ENCODE results near the gene CYFIP2. TPM values are rescaled to one million over a fixed set of nuclear protein-coding genes. Genes with fewer than 3 reads are reported as not detected.

Gene CYFIP2
- polyA plus RNA-seq, 1 experiment = 4.4 TPM

- ChIA-PET POLR2A (no interaction called here), CTCF (interaction anchor here (1.1 to 5.4 kb wide), 3 partner anchors 10 to 118 kb away, joined by 3 to 20 read pairs (median 3); no protein-coding TSS in a partner anchor)
- no peak for DNase-seq (ENCODE audit: low read depth)
- H3K36me3 ChIP-seq (ENCODE audit: control insufficient read depth, insufficient read depth, low read length) = no peaks in the 10 kb centered on the region; the same call in 1 of the 2 replicates
- no peak overlapping the region for H3K4me3 ChIP-seq (ENCODE audit: low read depth, low read length)
- no peak for TF ChIP-seq CTCF (IDR thresholded peaks at IDR 0.05; ENCODE audit: insufficient read depth, low read depth, low read length)
- H3K27me3 ChIP-seq (ENCODE audit: control insufficient read depth, insufficient read depth, low read length) = no peaks in the 10 kb centered on the region
Observed at GRCh38 chr5:157357823-157358222, 91.9 kb downstream of the CYFIP2 start.

GRCh38 chr5:157358871-157359270, 92.9 kb downstream of the CYFIP2 start:
- no peaks in the 10 kb centered on the region for H3K27me3 ChIP-seq (ENCODE audit: control insufficient read depth, insufficient read depth, low read length)
- POLR2A ChIA-PET = no interaction called here
- H3K36me3 ChIP-seq (ENCODE audit: control insufficient read depth, insufficient read depth, low read length) = no peaks in the 10 kb centered on the region; the same call in 1 of the 2 replicates
- TF ChIP-seq CTCF (IDR thresholded peaks at IDR 0.05; ENCODE audit: insufficient read depth, low read depth, low read length) = no peak
- DNase-seq (ENCODE audit: low read depth) = no peak
- H3K4me3 ChIP-seq (ENCODE audit: low read depth, low read length) = no peak overlapping the region
- CTCF ChIA-PET = interaction anchor here (1.6 to 5.4 kb wide), 2 partner anchors 16 to 111 kb away, joined by 3 to 20 read pairs; no protein-coding TSS in a partner anchor

GRCh38 chr5:157359356-157360055, 93.6 kb downstream of the CYFIP2 start:
- H3K4me3 ChIP-seq (ENCODE audit: low read depth, low read length) = no peak overlapping the region
- CTCF ChIA-PET = interaction anchor here (1.2 to 5.4 kb wide), 4 partner anchors 11 to 111 kb away, joined by 3 to 20 read pairs (median 3); no protein-coding TSS in a partner anchor
- TF ChIP-seq CTCF (IDR thresholded peaks at IDR 0.05; ENCODE audit: insufficient read depth, low read depth, low read length) = no peak
- no peaks in the 10 kb centered on the region; the same call in 1 of the 2 replicates for H3K36me3 ChIP-seq (ENCODE audit: control insufficient read depth, insufficient read depth, low read length)
- POLR2A ChIA-PET = no interaction called here
- H3K27me3 ChIP-seq (ENCODE audit: control insufficient read depth, insufficient read depth, low read length) = no peaks in the 10 kb centered on the region
- DNase-seq (ENCODE audit: low read depth) = no peak

- POLR2A ChIA-PET = no interaction called here
- DNase-seq (ENCODE audit: low read depth) = no peak
- Histone ChIP-seq H3K4me3 (ENCODE audit: low read depth, low read length) (no peak overlapping the region), H3K36me3 (ENCODE audit: control insufficient read depth, insufficient read depth, low read length) (no peaks in the 10 kb centered on the region; the same call in 1 of the 2 replicates), H3K27me3 (ENCODE audit: control insufficient read depth, insufficient read depth, low read length) (no peaks in the 10 kb centered on the region)
- TF ChIP-seq CTCF (IDR thresholded peaks at IDR 0.05; ENCODE audit: insufficient read depth, low read depth, low read length) = no peak
- CTCF ChIA-PET = interaction anchor here (1.1 to 2.4 kb wide), 4 partner anchors 10 to 381 kb away, joined by 3 to 7 read pairs (median 5); partner anchors contain the start of gene LSM11
Observed at GRCh38 chr5:157362012-157362411, 96.1 kb downstream of the CYFIP2 start.

- ChIA-PET CTCF (interaction anchor here (1.1 to 2.4 kb wide), 5 partner anchors 10 to 381 kb away, joined by 3 to 7 read pairs (median 5); partner anchors contain the start of gene LSM11), POLR2A (interaction anchor here (0.7 kb wide), 1 partner anchor 355 kb away, joined by 3 read pairs; no protein-coding TSS in a partner anchor)
- DNase-seq (ENCODE audit: low read depth) = no peak
- Histone ChIP-seq H3K4me3 (ENCODE audit: low read depth, low read length) (no peak overlapping the region), H3K27me3 (ENCODE audit: control insufficient read depth, insufficient read depth, low read length) (no peaks in the 10 kb centered on the region), H3K36me3 (ENCODE audit: control insufficient read depth, insufficient read depth, low read length) (no peaks in the 10 kb centered on the region; the same call in 1 of the 2 replicates)
- TF ChIP-seq CTCF (IDR thresholded peaks at IDR 0.05; ENCODE audit: insufficient read depth, low read depth, low read length) = no peak
Observed at GRCh38 chr5:157362502-157362901, 96.6 kb downstream of the CYFIP2 start.
